ENCODE measurements around the gene VEPH1.

The VEPH1 gene

DNA sequence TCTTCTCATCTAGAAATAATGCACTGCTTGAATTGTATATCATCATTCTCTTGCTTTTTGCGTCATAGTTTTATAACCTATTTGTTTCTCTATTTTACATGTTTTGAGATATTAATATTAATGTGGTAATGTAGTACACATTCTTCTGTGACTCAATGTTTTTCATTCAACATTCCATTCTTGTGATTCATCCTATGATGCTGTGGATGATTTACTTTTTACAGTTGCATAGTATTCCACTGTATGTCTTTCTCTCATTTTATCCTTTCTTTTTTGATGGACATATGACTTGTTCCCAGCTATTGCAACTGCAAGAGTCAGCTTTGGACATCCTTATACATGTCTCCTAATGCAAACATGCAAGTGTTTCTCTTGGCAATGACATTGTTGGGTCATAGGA is 20.6 kb upstream of the VEPH1 start:
- peak; percentile 27 for DNase-seq (ENCODE audit: low read depth)

DNA sequence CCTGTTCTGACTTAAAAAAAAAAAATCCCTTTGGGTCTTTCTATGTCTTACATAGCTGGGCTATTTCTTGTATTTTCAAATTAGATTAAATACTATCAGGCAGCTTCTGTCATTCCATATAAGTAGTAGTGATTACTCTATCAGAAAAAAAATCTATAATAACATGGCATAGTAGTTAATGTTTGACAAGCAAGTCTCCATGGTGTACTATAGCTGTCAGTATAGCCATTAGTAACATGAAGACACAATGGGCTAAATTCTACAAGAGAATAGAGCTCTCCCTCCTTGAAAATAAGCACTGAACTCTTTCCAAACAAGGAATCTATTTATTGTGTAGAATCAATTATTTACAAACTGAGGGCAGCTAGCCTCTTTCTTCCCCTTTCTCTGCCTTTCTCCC is 19.4 kb upstream of the VEPH1 start:
- DNase-seq (ENCODE audit: low read depth): no peak

DNA sequence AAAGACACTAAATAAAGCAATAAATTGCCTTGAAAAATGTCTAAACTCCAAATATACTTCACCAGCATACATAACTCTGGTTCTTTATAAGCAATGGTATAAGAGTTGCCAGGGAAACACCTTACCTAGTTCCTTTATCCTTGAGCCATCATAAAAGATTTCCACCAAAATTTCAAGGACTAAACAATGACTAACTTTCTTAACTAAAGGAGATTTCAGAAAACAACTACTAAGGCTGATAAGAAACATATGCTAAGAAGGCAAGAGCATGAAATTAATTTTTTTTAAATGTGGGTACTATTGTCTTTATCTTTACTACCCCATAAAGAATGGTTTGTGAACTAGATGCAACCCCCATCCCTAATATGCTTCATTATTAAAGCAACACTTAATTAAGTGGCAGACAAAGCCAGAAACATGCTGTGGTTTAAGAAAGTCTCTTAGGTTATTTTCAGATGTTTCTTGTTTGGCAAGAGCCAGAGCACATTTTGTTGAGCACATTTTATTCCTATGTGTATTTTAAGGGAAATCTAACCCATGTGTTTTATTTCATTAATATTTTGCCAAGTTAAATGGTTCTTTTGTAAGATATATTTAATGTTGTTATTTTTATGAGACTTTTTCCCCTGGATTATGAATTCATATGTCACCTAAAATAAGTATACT is 17.4 kb upstream of the VEPH1 start:
- no peak for DNase-seq (ENCODE audit: low read depth)

- DNase-seq (ENCODE audit: low read depth): no peak
These were observed 15.7 kb upstream of the VEPH1 start for GRCh38 chr3:157518881-157519280.

- DNase-seq (ENCODE audit: low read depth): no peak
These were observed 13.7 kb upstream of the VEPH1 start for GRCh38 chr3:157516928-157517327.

DNA sequence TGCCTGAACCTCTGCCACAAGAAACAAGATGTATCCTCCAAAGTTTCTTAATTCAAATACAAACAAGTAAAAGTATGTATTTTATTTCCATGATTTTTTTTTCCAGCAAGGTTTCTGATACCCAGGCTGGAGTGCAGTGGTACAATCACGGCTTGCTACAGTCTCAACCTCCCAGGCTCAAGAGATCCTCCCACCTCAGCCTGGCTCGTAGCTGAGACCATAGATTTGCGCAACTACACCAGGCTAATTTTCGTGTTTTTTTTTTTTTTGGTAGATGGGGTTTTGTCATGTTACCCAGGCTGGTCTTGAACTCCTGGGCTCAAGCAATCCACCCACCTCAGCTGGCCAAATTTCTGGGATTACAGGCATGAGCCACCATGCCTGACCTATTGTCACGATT is 12.2 kb upstream of the VEPH1 start:
- DNase-seq (ENCODE audit: low read depth): peak; percentile 46

DNA sequence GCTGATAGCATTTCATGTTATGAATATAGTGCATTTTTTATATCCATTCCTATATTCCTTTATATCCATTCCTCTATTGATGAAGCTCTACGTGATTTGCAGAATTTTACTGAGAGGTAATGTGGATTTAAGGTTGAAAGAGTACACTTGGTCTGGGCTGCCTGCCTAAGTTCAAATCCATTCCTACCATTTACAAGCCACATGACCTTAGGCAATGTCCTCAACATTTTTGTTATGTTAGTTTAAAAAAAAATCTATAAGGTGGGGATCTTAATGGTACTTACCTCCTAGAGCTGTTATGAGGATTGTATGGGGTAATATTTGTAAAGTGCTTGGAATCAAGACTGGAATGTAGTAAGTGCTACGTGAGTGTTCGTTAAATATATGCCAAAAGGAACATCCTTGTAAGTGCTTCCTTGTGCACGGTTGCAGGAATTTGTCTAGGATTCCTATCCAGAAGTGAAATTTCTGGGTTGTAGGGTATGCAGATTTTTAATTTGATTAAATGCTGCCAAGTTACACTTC is 11.2 kb upstream of the VEPH1 start:
- DNase-seq (ENCODE audit: low read depth): no peak

DNA sequence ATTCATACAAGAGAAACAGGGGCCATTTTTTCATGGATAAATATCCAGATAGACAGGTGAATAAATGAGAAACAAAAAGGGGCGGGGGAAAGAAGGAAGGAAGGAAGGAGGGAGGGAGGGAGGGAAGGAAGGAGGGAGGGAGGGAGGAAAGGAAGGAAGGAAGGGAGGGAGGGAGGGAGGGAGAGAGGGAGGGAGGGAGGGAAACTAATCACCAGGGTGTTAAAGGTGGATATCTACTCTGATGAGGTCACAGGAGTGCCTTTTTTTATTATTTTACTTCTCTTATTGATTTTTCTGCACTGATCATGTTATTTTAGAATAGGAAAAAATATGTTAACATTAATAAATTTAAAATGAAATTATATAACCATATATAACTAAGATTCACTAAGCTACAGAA is 10.4 kb upstream of the VEPH1 start:
- DNase-seq (ENCODE audit: low read depth): no peak

DNA sequence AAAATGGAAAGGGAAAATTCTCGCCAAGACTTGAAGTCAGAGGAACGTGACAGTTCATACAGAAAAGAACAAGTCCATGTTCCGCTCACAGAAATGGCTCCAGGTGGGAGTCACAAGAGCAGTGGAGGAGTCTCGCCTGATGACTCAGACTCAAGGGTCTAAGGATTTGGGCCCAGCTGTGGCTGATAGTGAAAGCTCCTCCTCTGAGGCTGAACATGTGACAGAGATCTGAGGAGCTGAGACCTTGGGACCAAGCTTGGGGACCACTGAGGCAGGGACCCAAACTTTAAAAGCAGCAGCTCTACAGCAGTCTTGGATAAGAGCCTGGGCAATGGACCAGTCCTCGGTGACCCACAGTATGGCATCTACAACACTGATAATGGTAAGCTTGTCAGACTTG is 9.3 kb upstream of the VEPH1 start:
- no peak for DNase-seq (ENCODE audit: low read depth)

GRCh38 chr3:157508461-157508860 is 5.2 kb upstream of the VEPH1 start:
- DNase-seq (ENCODE audit: low read depth): peak; percentile 22

- no peak for DNase-seq (ENCODE audit: low read depth)
These were observed 1.4 kb downstream of the VEPH1 start for GRCh38 chr3:157501863-157502262.

DNA sequence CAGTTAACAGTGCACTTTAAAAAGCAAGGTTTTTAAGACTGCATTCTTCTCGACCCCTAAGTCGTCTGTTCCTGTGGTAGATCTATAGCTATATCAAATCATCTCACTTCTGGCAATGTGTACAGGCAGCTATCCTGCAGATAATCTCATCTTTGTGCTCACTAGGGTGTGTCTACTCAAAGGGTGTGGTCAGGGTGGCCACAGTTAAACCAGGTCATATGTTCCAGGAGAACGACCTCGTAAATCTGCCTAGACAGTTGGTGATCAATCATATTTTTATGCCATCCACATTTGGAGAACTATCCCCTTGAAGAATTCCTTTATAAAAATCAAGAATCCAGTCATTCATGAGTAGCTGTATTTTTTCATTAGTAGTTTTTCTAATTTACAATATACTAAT is 3.0 kb downstream of the VEPH1 start:
- DNase-seq (ENCODE audit: low read depth): no peak

DNA sequence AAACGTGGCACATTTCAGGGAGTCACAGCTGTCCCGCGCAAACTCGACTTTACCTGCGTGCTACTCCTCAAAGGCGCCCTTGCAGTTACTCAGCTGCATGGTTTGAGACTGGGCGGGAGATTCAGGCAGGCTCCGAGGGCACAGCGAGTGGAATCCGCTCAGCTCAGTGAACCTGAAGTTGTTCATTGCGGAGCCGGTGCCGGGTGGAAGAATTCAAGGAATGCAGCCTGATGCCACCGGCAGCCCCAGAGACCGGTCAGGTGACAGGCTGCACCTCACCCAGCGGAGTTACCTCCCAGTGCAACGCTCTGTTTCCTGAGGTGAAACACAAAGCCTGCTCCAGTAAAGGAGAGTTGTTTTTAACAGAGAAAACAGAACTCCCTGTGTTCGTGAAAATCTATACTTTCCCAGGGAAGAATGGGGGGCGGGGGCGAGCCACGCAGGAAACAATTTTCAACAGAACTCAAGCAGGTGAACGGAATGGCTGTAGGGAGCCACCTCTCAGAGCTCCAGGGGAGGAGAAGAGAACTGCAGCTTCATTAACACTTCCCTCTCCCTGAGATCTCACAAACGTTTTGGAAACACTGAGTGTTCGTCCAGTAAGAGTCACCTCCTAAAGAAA is 3.8 kb downstream of the VEPH1 start:
- peak; percentile 13 for DNase-seq (ENCODE audit: low read depth)

DNA sequence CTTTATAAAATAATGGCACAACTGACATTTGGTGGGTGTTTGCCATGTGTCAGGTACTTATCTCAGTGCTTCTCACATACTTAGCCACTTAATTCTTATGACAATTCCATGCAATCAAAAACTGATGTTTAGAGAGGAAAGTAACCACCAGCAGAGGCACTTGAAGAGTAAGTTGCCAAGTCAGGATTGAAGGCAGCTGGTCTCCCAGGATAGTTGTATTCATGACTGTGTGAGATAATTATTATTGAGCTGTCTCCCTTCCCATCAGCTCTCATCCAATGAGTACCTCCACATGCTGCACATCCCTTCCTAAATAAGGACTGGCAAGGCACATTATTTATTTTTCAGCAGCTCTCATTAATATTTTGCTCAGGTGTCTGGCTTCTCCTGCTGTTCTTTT is 4.8 kb downstream of the VEPH1 start:
- DNase-seq (ENCODE audit: low read depth): no peak

- DNase-seq (ENCODE audit: low read depth): no peak
These were observed 7.4 kb downstream of the VEPH1 start for GRCh38 chr3:157495846-157496245.

- DNase-seq (ENCODE audit: low read depth): peak; percentile 46
These were observed 8.5 kb downstream of the VEPH1 start for GRCh38 chr3:157494581-157495281.

- peak; percentile 60 for DNase-seq (ENCODE audit: low read depth)
These were observed 9.3 kb downstream of the VEPH1 start for GRCh38 chr3:157493627-157494550.

DNA sequence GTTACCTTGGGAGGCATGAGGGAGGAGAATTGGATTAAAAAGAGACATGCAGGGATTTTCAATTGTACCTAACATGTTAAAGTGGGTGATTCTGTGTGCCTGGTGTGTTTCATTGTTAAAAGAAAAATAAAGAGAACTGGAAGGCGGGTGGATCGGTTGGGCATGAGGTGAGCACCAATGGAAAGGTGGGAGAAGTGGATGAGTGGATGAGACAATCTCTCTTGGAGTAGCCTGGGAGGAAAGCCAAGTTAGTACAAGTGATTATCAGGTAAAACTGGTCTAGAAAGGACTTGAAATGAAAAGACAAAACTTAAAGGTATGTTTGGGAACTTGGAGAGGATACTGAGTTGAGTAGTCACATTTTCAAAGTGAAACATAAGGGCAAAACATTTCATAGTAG is 12.1 kb downstream of the VEPH1 start:
- no peak for DNase-seq (ENCODE audit: low read depth)

GRCh38 chr3:157488144-157488543 is 15.1 kb downstream of the VEPH1 start:
- no peak for DNase-seq (ENCODE audit: low read depth)

- peak; percentile 75 for DNase-seq (ENCODE audit: low read depth)
These were observed 15.9 kb downstream of the VEPH1 start for GRCh38 chr3:157487339-157487738.

DNA sequence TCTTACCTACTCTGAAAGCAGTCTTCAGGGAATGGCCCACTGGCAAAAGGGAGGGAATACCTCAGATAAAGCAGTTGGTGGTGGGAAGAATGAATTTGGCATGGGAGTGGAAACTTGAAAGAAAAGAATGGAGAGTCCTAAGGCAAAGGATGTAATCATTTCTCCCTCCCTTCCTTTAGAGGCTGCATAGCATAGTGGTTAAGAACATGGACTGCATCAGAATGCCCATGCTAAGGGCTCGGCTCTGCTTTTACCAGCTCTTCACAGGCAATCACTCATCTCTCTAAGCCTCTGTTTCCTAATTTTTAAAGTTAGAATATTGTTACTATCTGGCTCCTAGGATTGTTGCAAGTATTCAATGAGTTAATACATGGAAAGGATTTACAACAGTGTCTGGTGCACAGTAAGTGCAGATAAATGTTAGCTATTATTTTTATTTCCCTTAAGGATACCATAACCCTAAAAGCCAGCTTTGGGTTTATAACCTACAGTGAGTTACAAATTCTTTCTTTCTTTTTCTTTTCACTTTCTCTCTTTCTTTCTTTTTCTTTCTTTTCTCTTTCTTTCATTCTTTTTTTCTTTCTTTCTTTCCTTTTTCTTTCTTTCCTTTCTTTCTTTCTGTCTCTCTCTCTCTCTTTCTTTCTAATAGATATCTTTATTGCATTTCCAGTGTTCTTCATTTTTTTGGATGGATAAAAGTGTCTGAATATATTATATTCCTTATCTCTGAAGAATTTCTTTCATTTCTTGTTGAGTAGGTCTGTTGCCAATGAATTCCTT is 23.6 kb downstream of the VEPH1 start:
- no peak for DNase-seq (ENCODE audit: low read depth)
